Right ventricle myocardium inferior (tissue), 1 donor: ENCODE measurements around the gene ZNF740. TPM values are rescaled to one million over a fixed set of nuclear protein-coding genes. Genes with fewer than 3 reads are reported as not detected.
"Not testable (repeated sequence)": the region's sequence is repeated elsewhere in the genome, so short reads cannot be mapped to it uniquely, and the experiment has no call there.

Experiments
- ATAC-seq: fragments of 200-7000 bp; cut with Tn5 transposase; one replicate; pipeline ENCODE4 v1.9.1; 2020; ENCODE audit warnings: mild to moderate bottlenecking, moderate library complexity
- DNase-seq: peaks from one replicate; pipeline ENCODE4 v3.0.0; 2021; ENCODE audit errors: missing footprints
- intact Hi-C: fragments of 100-400 bp; cut with DNase I; formaldehyde crosslinking; loops from one replicate; pipeline ENCODE4 v1.11.0; 2022
- long read RNA-seq: library from polyadenylated mRNA; unstranded; transcript quantifications from one replicate; pipeline ENCODE4 v2.0.0, GENCODE V29; 2021
- total RNA-seq: library from RNA; stranded (reverse); fragmentation: NEBNext Ultra II Directional; extraction: Animal tissue kit (Norgen Biotek cat#: 25700); gene quantifications from one replicate; pipeline ENCODE4 v1.2.1, GENCODE V29; 2021
- donor health status: DM: no; HTN: yes; CAD: no; lungs with severe emphysema.

ZNF740 gene, protein sequence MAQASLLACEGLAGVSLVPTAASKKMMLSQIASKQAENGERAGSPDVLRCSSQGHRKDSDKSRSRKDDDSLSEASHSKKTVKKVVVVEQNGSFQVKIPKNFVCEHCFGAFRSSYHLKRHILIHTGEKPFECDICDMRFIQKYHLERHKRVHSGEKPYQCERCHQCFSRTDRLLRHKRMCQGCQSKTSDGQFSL
- 31.5 TPM for total RNA-seq
- long read RNA-seq, full-length matches to known transcripts, result 3 of 4 reads
- long read RNA-seq, partial matches to known transcripts, result 0 of 4 reads
- long read RNA-seq, other reads (novel, unspliced or antisense), result 1 of 4 reads

DNA sequence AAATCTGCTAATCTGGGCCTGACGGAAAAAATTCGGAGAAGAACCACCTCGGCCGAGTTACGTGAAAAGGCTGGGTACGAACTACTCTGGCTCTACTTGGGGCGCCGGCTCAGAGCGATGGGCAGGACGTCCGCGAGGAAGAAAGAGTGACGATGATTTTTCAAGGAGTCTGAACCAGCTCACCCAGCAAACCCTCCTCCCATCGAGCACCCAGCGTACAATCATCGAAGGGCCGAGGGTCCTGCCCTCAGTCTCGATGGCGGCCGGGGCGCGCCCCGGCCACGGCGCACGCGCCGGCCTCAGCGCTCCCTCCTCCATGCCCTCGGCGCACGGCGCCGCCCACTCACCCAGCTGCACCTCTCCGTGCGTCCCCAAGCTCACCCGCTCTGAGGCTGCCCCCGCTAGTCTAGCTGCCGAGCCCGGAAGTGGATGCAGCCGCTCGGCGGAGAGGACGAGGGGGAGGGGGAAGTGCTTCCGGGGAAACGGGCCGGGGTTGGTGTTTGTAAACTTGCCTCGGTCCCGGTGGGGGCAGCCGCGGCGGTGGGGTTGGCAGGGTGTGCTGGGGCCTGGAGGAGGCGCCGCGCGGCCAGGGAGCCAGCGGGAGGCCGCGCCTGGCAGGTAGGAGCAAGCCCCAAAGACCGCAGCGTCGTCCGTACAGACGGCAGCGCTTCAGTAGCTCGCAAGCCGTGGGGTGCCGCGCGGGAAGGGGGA, at the start of gene ZNF740, which contains the start of gene CSAD:
Gene ZNF740 (plus strand): TSS at position 503 of the 711 bp plus-strand sequence. CDS start 1,262 bp downstream, outside the sequence.
Gene CSAD (minus strand): TSS at position 706 of the 711 bp plus-strand sequence. CDS start 7,455 bp downstream, outside the sequence.
- DNase-seq, result peak; percentile 99
- ATAC-seq, result peak; percentile 100
- intact Hi-C loops, result loop anchor here (5.0 kb wide), 1 partner anchor 108 kb away; no protein-coding TSS in a partner anchor

DNA sequence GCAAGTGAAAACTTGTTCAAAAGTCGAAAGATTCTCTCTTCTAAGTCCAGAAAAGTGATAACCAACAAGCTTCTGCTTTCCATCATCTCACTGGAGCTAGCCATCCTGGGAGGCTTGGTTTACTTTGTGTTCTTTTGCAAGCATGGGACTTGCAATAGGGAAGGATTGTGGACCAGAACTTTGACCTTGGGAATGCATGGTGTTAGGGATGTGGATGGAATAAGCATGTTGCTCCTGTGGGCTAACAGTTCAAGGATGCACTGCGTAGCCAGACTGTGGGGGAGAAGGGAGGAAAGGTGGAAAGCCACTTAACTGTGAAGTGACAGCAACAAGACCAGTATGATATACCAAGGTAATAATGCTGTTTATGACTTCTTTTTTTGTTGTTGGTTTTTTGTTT, 48.7 kb upstream of the ZNF740 start:
- ATAC-seq (no peak), DNase-seq (no peak)
- intact Hi-C loops, result no loop called here

DNA sequence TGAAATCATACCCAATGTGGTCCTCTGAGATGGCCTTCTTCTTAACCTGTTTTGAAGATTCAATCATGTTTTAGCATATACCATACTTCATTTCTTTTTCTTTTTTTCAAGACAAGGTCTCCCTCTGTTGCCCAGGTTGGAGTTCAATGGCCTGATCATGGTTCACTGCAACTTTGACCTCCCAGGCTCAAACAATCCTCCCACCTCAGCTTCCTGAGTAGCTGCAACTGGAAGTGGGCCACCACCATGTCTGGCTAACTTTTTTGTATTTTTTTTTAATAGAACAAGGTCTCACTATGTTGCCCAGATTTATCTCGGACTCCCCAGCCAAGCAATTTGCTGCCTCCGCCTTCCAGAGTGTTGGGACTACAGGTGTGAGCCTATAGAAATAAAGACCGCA, 46.8 kb upstream of the ZNF740 start:
- ATAC-seq (no peak), DNase-seq (no peak)
- intact Hi-C loops, result no loop called here

DNA sequence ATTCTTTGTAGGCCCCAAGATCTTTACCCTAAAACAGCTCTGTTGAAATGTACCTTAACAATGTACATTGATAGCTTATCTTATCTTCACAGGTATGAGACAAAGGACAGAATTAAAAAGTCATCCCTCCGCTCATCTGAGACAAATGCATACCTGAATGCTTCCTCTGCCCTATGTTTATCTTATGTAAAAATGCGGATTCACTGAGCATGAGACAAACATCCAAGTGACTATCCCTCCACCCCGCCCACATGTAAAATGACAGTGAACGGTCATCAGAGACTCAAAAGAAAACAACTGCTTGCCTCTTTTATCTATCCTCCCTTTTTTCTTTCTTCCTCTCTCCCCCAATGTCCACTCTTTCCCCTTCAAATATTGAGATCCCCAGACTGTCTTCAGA, 37.2 kb upstream of the ZNF740 start:
- DNase-seq, result no peak
- intact Hi-C loops, result no loop called here
- ATAC-seq, result no peak

DNA sequence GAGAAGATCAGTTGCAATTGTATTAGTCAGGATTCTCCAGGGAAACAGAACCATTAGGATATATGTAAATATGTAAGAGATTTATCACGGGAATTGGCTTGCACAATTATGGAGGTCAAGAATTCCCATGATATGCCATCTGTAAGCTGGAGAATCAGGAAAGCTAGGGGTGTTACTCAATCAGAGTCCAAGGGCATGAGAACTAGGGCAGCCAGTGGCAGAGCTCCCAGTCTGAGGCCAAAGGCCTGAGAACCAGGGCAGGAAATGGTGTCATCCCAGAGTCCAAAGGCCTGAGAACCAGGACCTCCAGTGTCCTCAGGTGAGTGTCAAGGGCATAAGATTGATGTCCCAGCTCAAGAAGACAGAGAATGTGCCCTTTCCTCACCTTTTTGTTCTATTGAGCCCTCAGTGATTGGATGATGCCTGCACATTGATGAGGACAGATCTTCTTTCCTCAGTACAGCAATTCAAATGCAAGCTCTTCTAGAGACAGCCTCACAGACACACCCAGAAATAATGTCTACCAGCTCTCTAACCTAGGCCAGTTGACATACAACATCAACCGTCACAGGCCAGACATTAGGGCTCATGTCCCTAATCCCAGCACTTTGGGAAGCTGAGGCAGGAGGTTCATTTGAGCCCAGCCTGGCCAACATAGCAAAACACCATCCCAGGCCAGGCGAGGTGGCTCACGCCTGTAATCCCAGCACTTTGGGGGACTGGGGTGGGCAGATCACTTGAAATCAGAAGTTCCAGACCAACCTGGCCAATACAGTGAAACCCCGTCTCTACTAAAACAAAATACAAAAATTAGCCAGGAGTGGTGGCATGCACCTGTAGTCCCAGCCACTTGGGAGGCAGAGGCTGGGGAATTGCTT, 34.9 kb upstream of the ZNF740 start:
- intact Hi-C loops, result no loop called here
- no peak for DNase-seq
- ATAC-seq, result no peak

DNA sequence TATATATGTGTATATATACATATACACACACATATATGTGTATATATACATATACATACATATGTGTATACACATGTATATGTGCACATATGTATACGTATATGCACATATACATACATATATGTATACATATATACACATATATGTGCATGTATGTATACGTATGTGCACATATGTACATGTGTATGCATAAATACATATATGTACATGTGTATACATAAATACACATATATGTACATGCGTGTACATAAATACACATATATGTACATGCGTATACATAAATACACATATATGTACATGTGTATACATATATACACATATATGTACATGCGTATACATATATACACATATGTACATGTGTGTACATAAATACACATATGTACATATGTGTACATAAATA, 33.3 kb upstream of the ZNF740 start:
- intact Hi-C loops, result no loop called here
- no peak for DNase-seq
- ATAC-seq, result no peak

DNA sequence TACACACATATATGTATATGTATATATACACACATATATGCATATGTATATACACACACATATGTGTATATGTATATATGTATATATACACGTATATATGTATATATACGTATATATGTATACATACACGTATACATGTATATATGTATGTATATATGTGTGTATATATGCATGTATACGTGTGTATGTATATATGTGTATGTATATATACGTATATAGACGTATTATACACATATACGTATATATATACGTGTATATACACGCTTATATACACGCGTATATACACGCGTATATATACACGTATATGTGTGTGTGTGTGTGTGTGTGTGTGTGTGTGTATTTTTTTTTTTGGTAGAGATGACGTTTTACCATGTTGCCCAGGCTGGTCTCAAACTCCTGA, 32.9 kb upstream of the ZNF740 start:
- ATAC-seq, result no peak
- intact Hi-C loops, result no loop called here
- no peak for DNase-seq

DNA sequence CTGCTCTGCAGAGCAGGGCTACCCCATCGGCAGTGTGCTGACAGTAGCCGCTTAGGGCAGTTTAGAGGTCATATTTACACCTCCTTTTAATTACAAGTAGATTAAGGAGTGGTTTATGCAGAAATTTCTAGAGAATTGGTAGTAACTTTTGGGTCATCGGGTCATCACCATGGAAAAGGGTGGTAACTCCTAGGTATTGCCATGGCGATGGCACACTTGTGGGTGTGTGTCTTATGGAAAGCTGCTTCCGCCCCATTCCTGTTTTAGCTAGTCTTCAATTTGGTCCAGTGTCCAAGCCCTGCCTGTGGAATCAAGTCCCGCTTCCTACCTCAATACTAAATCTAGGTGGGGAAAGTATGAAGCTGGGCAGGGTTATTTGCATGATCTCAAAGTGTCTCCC, 29.5 kb upstream of the ZNF740 start:
- DNase-seq, result no peak
- intact Hi-C loops, result no loop called here
- no peak for ATAC-seq

DNA sequence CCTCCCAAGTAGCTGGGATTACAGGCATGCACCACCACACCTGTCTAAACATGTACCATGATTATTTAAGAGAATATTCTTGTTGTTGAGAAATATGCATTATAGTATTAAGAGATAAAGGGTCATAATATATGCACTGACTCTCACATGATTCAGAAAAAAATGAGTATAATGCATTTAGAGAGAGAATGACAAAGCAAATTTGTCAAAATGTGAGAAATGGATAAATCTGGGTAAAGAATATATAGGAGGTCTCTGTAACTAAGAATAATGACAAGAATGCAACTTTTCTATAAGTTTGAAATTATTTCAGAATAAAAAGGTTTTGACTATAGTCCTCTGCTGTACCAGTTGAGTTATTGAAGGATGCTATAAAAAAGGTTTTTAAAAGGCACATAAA, 28.1 kb upstream of the ZNF740 start:
- no peak for DNase-seq
- ATAC-seq, result no peak
- intact Hi-C loops, result no loop called here

DNA sequence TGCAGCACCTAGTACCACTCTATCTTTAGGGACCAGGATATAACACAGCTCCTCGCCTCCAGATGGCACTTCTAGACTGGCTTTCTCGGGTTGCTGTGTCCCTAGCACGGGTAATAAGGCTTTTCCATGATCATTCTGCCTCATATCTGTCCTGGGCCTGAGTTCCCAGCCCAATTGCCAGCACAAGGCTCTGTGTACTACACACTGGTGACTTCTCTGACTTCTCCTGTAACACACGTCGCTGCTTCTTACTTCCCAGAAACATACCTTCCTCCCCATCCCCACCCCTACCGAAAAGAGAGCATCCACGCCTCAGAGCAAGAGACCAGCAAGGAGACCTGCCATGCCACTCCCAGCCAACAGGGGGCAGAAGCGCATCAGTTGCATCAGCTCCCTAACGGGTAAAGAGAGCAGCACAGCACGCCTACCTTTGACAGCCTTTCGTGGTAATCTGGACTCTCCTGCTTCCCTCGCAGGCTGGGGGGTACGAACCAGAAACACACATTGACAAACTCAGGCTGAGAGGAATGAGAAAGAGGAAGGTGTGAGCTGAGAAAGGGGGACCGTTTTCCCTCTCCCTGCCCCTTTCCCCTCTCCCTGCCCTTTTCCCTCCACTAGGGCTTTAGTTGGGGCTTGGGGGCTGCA, 21.2 kb upstream of the ZNF740 start:
- peak; percentile 89 for DNase-seq
- intact Hi-C loops, result loop anchor here (2.0 kb wide), 1 partner anchor 37 kb away; no protein-coding TSS in a partner anchor
- ATAC-seq, result peak; percentile 75

DNA sequence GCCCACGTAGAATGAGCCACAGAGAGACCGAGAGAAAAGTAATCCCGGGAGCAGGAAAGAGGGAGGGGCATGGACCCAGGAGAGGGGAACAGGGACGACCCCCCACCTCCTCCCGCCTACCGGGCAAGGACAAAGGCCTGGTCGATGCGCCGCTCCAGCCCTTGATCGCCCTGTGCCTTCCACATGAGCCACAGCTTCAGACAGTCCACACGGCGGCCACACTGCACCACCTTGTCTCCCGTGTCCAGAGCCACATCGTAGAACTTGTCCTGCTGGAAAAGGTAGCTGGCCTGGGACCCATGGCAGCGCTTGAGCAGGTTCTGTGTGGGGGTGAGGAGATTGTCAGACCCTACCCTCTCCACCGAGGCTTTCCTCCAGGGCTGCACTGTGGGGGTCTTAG, 20.5 kb upstream of the ZNF740 start:
- no peak for ATAC-seq
- intact Hi-C loops, result loop anchor here (2.0 kb wide), 2 partner anchors 37 to 129 kb away; no protein-coding TSS in a partner anchor
- no peak for DNase-seq

DNA sequence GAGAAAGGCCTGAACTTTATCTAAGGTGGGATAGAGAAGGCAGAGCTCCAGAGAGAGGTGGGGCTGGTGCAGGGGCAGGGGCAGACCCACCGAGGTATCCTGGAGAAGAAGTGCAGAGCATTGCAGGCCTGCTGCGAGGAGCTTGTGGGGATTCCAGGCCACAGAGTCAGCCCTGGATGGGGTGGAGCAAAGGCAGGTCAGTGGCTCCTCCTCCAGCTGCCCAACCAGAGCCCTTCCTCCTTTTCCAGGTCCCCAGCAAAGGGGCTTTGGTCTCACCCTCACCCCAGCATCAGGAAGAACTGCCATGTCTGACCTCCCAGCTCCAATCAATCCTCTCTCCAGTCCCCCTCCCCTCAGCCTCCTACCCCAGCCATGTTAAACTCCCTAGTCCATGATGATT, 19.8 kb upstream of the ZNF740 start:
- no peak for ATAC-seq
- intact Hi-C loops, result loop anchor here (2.0 kb wide), 1 partner anchor 128 kb away; no protein-coding TSS in a partner anchor
- DNase-seq, result no peak

DNA sequence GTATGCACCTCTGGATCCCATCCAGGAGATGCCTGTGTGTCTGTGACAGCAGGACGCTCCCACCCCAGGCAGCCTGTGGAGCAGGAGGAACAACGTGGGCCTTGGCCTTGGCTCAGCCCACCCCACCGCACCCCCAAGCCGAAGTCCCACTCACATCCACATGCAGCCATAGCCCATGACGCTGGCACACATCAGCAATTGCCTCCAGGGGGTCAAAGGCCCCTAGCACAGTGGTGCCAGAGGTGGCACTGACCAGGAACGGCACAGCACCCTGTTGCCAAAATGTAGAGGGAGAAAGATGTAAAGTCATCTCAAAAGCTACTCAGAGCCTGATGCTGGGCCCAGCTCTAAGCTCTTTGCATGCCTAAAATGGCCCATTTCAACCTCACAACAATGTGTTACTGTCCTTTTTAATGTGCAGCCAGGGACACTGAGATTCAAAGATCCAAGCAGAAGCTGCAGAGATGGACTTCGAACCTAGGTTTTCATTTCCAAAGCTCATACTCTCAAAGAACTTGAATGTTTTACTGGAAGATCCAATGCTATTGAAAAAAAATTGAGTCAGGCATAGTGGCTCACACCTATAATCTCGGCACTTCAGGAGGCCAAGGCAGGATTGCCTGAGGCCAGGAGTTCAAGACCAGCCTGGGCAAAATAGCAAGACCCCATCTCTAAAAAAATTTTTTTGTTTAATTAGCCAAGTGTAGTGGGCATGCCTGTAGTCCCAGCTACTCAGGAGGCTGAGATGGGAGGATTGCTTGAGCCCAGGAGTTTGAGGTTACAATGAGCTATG, 19.2 kb upstream of the ZNF740 start:
- DNase-seq (no peak), ATAC-seq (no peak)
- intact Hi-C loops, result loop anchor here (2.0 kb wide), 1 partner anchor 127 kb away; no protein-coding TSS in a partner anchor

DNA sequence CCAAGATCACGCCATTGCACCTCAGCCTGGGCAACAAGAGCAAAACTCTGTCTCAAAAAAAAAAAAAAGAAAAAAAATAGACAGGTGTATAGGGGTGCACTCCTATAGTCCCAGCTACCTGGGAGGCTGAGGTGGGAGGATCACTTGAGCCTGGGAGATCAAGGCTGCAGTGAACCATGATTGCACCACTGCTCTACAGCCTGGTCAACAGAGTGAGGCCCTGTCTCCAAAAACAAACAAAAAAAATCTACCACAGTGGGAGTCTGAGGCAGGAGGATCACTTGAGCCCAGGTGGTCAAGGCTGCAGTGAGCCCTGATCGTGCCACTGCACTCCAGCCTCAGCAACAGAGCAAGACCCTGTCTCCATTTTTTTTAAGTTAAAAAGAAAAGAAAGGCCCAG, 17.5 kb upstream of the ZNF740 start:
- intact Hi-C loops, DNase-seq, ATAC-seq: not testable (repeated sequence)

DNA sequence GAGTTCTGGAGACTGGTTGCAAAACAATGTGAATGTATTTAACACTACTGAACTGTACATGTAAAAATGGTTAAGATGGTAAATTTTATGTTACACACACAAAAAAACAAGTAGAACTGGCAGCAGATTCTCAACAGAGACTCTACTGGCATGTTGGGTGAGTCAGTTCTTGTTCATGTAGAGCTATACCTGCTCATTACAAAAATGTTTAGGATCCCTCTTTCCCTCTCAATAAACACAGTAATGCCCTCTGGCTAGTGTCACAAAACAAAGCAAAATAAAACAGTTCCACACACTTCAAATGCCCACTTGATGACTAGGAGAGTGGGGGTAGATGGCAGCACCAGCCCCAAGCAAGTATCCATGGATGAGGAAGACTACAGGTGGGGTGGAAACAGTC, 13.7 kb upstream of the ZNF740 start:
- intact Hi-C loops, result no loop called here
- DNase-seq (no peak), ATAC-seq (no peak)

DNA sequence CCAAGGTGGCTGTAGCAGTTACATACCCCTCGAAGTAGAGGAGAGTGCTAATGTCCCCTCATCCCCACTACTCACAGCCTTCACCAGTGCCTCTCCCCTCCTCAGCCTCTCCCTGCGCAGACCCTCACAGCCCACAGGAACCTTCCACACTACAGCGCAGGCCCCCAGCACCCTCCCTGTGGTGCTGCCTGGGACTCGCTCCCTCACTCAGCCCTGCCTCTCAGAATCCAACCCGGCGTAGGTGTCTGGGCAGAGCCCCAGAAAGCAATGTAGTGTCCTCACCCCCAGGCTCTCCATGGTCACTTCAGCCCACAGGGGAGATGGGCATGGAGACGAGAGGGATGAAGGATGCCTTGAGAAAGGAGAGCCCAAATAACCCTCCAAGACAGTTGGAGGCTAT, 10.9 kb upstream of the ZNF740 start:
- ATAC-seq, result no peak
- intact Hi-C loops, result no loop called here
- DNase-seq, result no peak

DNA sequence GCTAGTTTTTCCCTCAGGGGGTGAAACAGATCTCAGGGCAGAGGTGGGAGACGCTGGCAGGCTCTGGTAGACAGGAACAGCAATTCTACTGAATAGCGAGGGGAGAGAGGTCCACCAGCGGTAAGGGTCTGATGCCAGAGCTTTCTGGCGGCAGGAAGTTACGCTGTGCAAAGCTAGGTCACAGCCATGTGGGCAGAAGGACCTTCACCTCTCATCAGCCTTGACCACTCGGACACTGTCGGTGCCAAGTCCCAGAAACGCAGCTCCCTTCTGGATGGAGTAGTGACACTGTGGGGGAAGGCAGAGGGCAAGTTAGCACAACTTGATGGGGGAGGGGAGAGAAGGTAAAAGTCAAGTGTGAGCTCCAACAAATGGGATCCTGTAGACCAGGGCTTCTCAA, 10.3 kb upstream of the ZNF740 start:
- ATAC-seq (no peak), DNase-seq (no peak)
- intact Hi-C loops, result no loop called here
